SK-N-SH (cell line): ENCODE results near the gene HEMK1. TPM values are rescaled to one million over a fixed set of nuclear protein-coding genes. Genes with fewer than 3 reads are reported as not detected.

Experiments
- CTCF ChIA-PET: fragments of 300-600, 350-600 bp; formaldehyde crosslinking; extraction: SDS; loops from one replicate; lab custom pipeline; 2021; lab: Yijun Ruan, JAX
- POLR2A ChIA-PET: fragments of 350-600 bp; sonication (Branson Sonifier 250); formaldehyde crosslinking; extraction: SDS; loops from one replicate; lab custom pipeline; 2020; ENCODE audit warnings: antibody characterized with exemption, inconsistent platforms; lab: Yijun Ruan, JAX
- DNase-seq: peaks from one replicate; pipeline ENCODE4 v3.0.0; 2012
- H2AFZ ChIP-seq: fragments of 200-600 bp; sonication (generic); 2 replicates; pipeline ENCODE4 v1.8.1; 2016; ENCODE audit warnings: antibody characterized with exemption, mild to moderate bottlenecking, low read depth
- H3F3A ChIP-seq: fragments of 200-600 bp; sonication (generic); replicated peaks from 2 replicates; pipeline ENCODE3; 2016; ENCODE audit warnings: antibody characterized with exemption, mild to moderate bottlenecking; ENCODE audit not compliant: insufficient read depth
- H3K27ac ChIP-seq, 2 experiments: fragments of 200-500 bp in 1 of 2; fragments of 200-600 bp in 1 of 2; sonication (Bioruptor generic) in 1 of 2; sonication (generic), shearing (Covaris generic) in 1 of 2; 2 replicates each; pipeline versions ENCODE4 v1.5.1 to v1.6.1; 2014 to 2016; ENCODE audit warnings: low read depth in 2 of 2, inconsistent platforms in 1 of 2, low read length in 1 of 2, mild to moderate bottlenecking in 1 of 2, mixed read lengths in 1 of 2
- H3K27me3 ChIP-seq: fragments of 200-600 bp; sonication (generic), shearing (Covaris generic); 2 replicates; pipeline ENCODE4 v1.6.1; 2016; ENCODE audit warnings: mixed run types; ENCODE audit not compliant: insufficient read depth
- H3K36me3 ChIP-seq, 2 experiments: fragments of 200-500 bp in 1 of 2; fragments of 200-600 bp in 1 of 2; sonication (Bioruptor generic) in 1 of 2; sonication (generic) in 1 of 2; replicated peaks in 1 of 2; 2 replicates each; pipeline versions ENCODE3 to v1.5.1; 2014 to 2016; ENCODE audit warnings: low read length in 1 of 2, mild to moderate bottlenecking in 1 of 2; ENCODE audit not compliant: insufficient read depth in 2 of 2, control insufficient read depth in 1 of 2
- H3K4me1 ChIP-seq, 2 experiments: fragments of 200-500 bp in 1 of 2; fragments of 200-600 bp in 1 of 2; sonication (Bioruptor generic) in 1 of 2; sonication (generic), shearing (Covaris generic) in 1 of 2; 2 replicates each; pipeline versions ENCODE4 v1.5.1 to v1.6.1; 2014 to 2016; ENCODE audit warnings: low read depth in 1 of 2, low read length in 1 of 2, mixed run types in 1 of 2; ENCODE audit not compliant: insufficient read depth in 2 of 2, control insufficient read depth in 1 of 2
- H3K4me2 ChIP-seq: fragments of 200-600 bp; sonication (generic), shearing (Covaris generic); 2 replicates; pipeline ENCODE4 v1.6.1; 2017; ENCODE audit warnings: mixed run types
- H3K4me3 ChIP-seq, 2 experiments: fragments of 200-500 bp in 1 of 2; fragments of 200-600 bp in 1 of 2; sonication (Bioruptor generic) in 1 of 2; sonication (generic), shearing (Covaris generic) in 1 of 2; 2 replicates each; pipeline versions ENCODE4 v1.5.1 to v1.8.1; 2014 to 2016; ENCODE audit warnings: low read depth in 2 of 2, inconsistent platforms in 1 of 2, low read length in 1 of 2, mild to moderate bottlenecking in 1 of 2, mixed read lengths in 1 of 2, moderate library complexity in 1 of 2
- H3K79me2 ChIP-seq: fragments of 200-600 bp; sonication (generic); 2 replicates; pipeline ENCODE4 v1.8.1; 2017; ENCODE audit warnings: mild to moderate bottlenecking; ENCODE audit not compliant: insufficient read depth
- H3K9ac ChIP-seq: fragments of 200-600 bp; sonication (generic); 2 replicates; pipeline ENCODE4 v1.6.1; 2017; ENCODE audit warnings: mixed run types
- H3K9me2 ChIP-seq: fragments of 200-600 bp; sonication (generic); 2 replicates; pipeline ENCODE4 v1.6.1; 2017; ENCODE audit warnings: mixed run types
- H3K9me3 ChIP-seq: fragments of 200-600 bp; sonication (generic); 2 replicates; pipeline ENCODE4 v1.6.1; 2017; ENCODE audit warnings: mixed run types, mild to moderate bottlenecking, moderate library complexity
- H4K20me1 ChIP-seq: fragments of 200-600 bp; sonication (generic); 2 replicates; pipeline ENCODE4 v1.6.1; 2017; ENCODE audit warnings: mild to moderate bottlenecking, mixed run types; ENCODE audit not compliant: insufficient read depth
- ELF1 ChIP-seq: IDR thresholded peaks from 2 replicates; pipeline ENCODE4 v1.4.0; 2012
- GABPA ChIP-seq: IDR thresholded peaks from 2 replicates; pipeline ENCODE4 v1.4.0; 2012; ENCODE audit warnings: low read depth, mild to moderate bottlenecking
- GATA2 ChIP-seq: sonication (generic); formaldehyde crosslinking; IDR thresholded peaks from 2 replicates; pipeline ENCODE4 v1.5.0; 2020; ENCODE audit warnings: mild to moderate bottlenecking, missing genetic modification reagents
- NRF1 ChIP-seq: IDR thresholded peaks from 2 replicates; pipeline ENCODE4 v1.6.1; 2012; ENCODE audit warnings: low read depth, mild to moderate bottlenecking, low read length
- POLR2AphosphoS5 ChIP-seq: IDR thresholded peaks from 2 replicates; pipeline ENCODE4 v1.6.1; 2012; ENCODE audit warnings: low read depth, low read length
- TAF1 ChIP-seq: IDR thresholded peaks from 2 replicates; pipeline ENCODE4 v1.6.1; 2012; ENCODE audit warnings: low read depth, mild to moderate bottlenecking, low read length, moderate library complexity, borderline replicate concordance
- WGBS: methylation state at CpG from one replicate; pipeline ENCODE4 v1.1.6; 2017; ENCODE audit warnings: low lambda C conversion rate; 5-methylcytosine and 5-hydroxymethylcytosine counted together
- polyA plus RNA-seq, 3 experiments: library from polyadenylated mRNA; depleted of rRNA; stranded (reverse); fragments of >200 nt; gene quantifications; 2 replicates each; pipeline ENCODE4 v1.2.3, GENCODE V29; 2012
- TF ChIP-seq, protein P1 (sequence below): IDR thresholded peaks from 2 replicates; pipeline ENCODE4 v1.4.0; 2012; ENCODE audit warnings: low read depth, borderline replicate concordance
- TF ChIP-seq, protein P2 (sequence below): IDR thresholded peaks from 2 replicates; pipeline ENCODE4 v1.4.0; 2012; ENCODE audit warnings: low read depth, borderline replicate concordance
- TF ChIP-seq, protein P3 (sequence below): IDR thresholded peaks from 2 replicates; pipeline ENCODE4; 2012
- TF ChIP-seq, protein P4 (sequence below): fragments of 150-350 bp; IDR thresholded peaks from 2 replicates; pipeline ENCODE4 v1.6.1; 2017; ENCODE audit warnings: antibody characterized with exemption, low read length, low read depth, borderline replicate concordance

Gene HEMK1
- polyA plus RNA-seq, 1 of the 3 experiments (the other 2 are of a cell fraction), result 15.4 TPM

DNA sequence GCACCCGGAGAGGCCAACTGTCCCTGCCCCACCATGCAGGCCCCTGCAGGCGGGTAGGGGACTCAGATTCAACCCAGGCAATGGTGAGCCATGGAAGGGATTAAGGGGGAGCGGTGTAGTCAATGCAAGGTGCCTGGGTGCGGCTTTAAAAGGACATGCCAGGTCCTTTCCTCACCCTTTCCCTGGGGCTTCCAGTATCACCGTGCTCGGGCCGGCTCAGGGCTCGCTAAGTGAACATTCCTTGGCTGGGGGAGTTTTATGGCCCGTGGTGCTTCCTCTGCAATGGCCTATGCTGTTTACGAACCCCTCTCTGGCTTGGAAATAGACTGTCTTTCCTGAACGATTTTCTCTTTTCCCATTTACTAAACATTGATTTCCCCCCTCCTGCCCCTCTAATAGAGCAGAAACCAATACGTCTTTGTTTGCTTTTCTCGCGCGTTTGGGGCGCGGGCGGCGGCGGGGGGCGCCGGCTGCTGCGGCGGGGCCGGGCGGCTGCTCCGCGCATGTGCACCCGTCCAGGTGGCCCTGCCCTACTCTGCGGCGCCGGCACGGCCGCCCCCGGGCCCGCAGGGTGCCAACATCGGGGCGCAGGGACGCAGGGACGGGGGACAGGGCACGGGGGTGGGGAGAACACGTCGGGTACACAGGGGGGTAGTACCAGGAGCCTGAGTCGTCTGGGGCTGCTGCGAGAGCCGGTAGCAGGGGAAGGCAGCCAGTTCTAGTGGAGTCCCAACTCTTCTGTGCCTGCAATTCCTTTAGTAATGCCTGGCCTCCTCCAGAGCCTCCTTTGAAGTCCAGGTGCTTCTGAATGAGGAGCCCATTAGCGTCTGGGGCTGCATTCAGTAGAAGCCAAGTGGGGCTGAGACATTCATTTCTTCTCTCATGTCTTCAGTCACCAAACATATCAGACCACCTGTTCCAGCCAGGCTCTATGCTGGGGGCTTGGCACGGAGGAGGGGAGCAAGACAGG, 39.0 kb upstream of the HEMK1 start:
- no peaks in the 10 kb centered on the region for H3F3A ChIP-seq
- CTCF ChIA-PET, result no interaction called here
- no peaks in the 10 kb centered on the region for H3K9me2 ChIP-seq
- H3K4me1 ChIP-seq, result peaks cover 0 to 25% of the 10 kb centered on the region in 2 experiments; a peak in 1 of 4 replicates
- no peaks in the 10 kb centered on the region for H4K20me1 ChIP-seq
- DNase-seq, result no peak
- TF ChIP-seq, protein P1, sequence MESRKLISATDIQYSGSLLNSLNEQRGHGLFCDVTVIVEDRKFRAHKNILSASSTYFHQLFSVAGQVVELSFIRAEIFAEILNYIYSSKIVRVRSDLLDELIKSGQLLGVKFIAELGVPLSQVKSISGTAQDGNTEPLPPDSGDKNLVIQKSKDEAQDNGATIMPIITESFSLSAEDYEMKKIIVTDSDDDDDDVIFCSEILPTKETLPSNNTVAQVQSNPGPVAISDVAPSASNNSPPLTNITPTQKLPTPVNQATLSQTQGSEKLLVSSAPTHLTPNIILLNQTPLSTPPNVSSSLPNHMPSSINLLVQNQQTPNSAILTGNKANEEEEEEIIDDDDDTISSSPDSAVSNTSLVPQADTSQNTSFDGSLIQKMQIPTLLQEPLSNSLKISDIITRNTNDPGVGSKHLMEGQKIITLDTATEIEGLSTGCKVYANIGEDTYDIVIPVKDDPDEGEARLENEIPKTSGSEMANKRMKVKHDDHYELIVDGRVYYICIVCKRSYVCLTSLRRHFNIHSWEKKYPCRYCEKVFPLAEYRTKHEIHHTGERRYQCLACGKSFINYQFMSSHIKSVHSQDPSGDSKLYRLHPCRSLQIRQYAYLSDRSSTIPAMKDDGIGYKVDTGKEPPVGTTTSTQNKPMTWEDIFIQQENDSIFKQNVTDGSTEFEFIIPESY, result no peak
- no peak for TF ChIP-seq POLR2AphosphoS5
- TF ChIP-seq, protein P2, sequence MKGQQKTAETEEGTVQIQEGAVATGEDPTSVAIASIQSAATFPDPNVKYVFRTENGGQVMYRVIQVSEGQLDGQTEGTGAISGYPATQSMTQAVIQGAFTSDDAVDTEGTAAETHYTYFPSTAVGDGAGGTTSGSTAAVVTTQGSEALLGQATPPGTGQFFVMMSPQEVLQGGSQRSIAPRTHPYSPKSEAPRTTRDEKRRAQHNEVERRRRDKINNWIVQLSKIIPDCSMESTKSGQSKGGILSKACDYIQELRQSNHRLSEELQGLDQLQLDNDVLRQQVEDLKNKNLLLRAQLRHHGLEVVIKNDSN, result no peak
- no peak for TF ChIP-seq TAF1
- TF ChIP-seq, protein P3, sequence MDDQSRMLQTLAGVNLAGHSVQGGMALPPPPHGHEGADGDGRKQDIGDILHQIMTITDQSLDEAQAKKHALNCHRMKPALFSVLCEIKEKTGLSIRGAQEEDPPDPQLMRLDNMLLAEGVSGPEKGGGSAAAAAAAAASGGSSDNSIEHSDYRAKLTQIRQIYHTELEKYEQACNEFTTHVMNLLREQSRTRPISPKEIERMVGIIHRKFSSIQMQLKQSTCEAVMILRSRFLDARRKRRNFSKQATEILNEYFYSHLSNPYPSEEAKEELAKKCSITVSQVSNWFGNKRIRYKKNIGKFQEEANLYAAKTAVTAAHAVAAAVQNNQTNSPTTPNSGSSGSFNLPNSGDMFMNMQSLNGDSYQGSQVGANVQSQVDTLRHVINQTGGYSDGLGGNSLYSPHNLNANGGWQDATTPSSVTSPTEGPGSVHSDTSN, result no peak
- TF ChIP-seq GABPA, result no peak
- TF ChIP-seq, protein P4, sequence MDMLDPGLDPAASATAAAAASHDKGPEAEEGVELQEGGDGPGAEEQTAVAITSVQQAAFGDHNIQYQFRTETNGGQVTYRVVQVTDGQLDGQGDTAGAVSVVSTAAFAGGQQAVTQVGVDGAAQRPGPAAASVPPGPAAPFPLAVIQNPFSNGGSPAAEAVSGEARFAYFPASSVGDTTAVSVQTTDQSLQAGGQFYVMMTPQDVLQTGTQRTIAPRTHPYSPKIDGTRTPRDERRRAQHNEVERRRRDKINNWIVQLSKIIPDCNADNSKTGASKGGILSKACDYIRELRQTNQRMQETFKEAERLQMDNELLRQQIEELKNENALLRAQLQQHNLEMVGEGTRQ, result no peak
- TF ChIP-seq ELF1, result no peak
- TF ChIP-seq GATA2 (CRISPR knock-in tag), result no peak
- TF ChIP-seq NRF1, result no peak
- TF ChIP-seq, all 33 proteins: peak for 0
- no peaks in the 10 kb centered on the region for H3K79me2 ChIP-seq
- no peaks in the 10 kb centered on the region for H3K9me3 ChIP-seq
- no peaks in the 10 kb centered on the region for H3K36me3 ChIP-seq
- POLR2A ChIA-PET, result no interaction called here
- H3K4me3 ChIP-seq, result no peak overlapping the region
- H2AFZ ChIP-seq, result no peak overlapping the region
- H3K9ac ChIP-seq, result no peak overlapping the region
- H3K27me3 ChIP-seq, result peaks cover 6% of the 10 kb centered on the region; the same call in 1 of the 2 replicates
- 75% methylated on average over 48 of the region's 48 CpGs for WGBS
- no peak overlapping the region for H3K27ac ChIP-seq
- H3K4me2 ChIP-seq, result no peak overlapping the region
